OCI-LY3 (cell line): ENCODE measurements around the gene SGIP1.

ENCODE experiments used
- CTCF ChIP-seq: fragments of 200-600, 300-600 bp; sonication (generic); IDR thresholded peaks from 2 replicates; pipeline ENCODE4 v1.5.1; 2014; ENCODE audit warnings: antibody characterized with exemption, low read length, low read depth
- EZH2phosphoT487 ChIP-seq: fragments of 200-600 bp; shearing (Covaris generic); IDR thresholded peaks from 2 replicates; pipeline ENCODE4 v1.6.1; 2018; ENCODE audit warnings: antibody characterized with exemption, mixed run types, low read depth

GRCh38 chr1:66774438-66774837, 240.5 kb downstream of the SGIP1 start:
- TF ChIP-seq CTCF (no peak), EZH2phosphoT487 (no peak)
